Neural progenitor cell (in vitro differentiated cells): ENCODE measurements around the gene STRA6. TPM values are rescaled to one million over a fixed set of nuclear protein-coding genes. Genes with fewer than 3 reads are reported as not detected.

ENCODE experiments used
- DNase-seq: peaks from one replicate; pipeline ENCODE4 v3.0.0-alpha.2; 2016; ENCODE audit warnings: low spot score
- H2AFZ ChIP-seq: fragments of 200-600 bp; sonication (generic); replicated peaks from 2 replicates; pipeline ENCODE4 v1.6.1; 2016; ENCODE audit warnings: antibody characterized with exemption
- H3F3A ChIP-seq: fragments of 200-600 bp; sonication (generic); 2 replicates; pipeline ENCODE4 v1.6.1; 2016; ENCODE audit warnings: antibody characterized with exemption, low read depth
- H3K27ac ChIP-seq: fragments of 200-600 bp; sonication (generic); 2 replicates; pipeline ENCODE4 v1.5.1; 2016; ENCODE audit warnings: mild to moderate bottlenecking
- H3K27me3 ChIP-seq: fragments of 200-600 bp; sonication (generic); 2 replicates; pipeline ENCODE4 v1.6.1; 2016; ENCODE audit warnings: mild to moderate bottlenecking, moderate library complexity
- H3K36me3 ChIP-seq: fragments of 200-600 bp; sonication (generic); 2 replicates; pipeline ENCODE4 v1.5.1; 2016
- H3K4me1 ChIP-seq: fragments of 200-600 bp; sonication (generic); 2 replicates; pipeline ENCODE4 v1.6.1; 2016; ENCODE audit warnings: mixed run types
- H3K4me2 ChIP-seq: fragments of 200-600 bp; sonication (generic); 2 replicates; pipeline ENCODE4 v1.6.1; 2016
- H3K4me3 ChIP-seq: fragments of 200-600 bp; sonication (generic); 2 replicates; pipeline ENCODE4 v1.5.1; 2016
- H3K79me2 ChIP-seq: fragments of 200-600 bp; sonication (generic); 2 replicates; pipeline ENCODE4 v1.6.1; 2016; ENCODE audit warnings: low read depth
- H3K9ac ChIP-seq: fragments of 200-600 bp; sonication (generic); 2 replicates; pipeline ENCODE4 v1.6.1; 2016
- H3K9me3 ChIP-seq: fragments of 200-600 bp; sonication (generic); 2 replicates; pipeline ENCODE4 v1.5.1; 2016; ENCODE audit warnings: low read depth
- H4K20me1 ChIP-seq: fragments of 200-600 bp; sonication (generic); 2 replicates; pipeline ENCODE4 v1.6.1; 2016; ENCODE audit warnings: low read depth
- H3K27ac Mint-ChIP-seq: 3 replicates; pipeline ENCODE4 v1.8.0; 2021; ENCODE audit warnings: mixed read lengths
- H3K27me3 Mint-ChIP-seq: 2 replicates; pipeline ENCODE4 v1.8.0; 2022; ENCODE audit warnings: low read depth, mild to moderate bottlenecking, inconsistent platforms, moderate library complexity, mixed read lengths; ENCODE audit not compliant: insufficient read depth
- H3K36me3 Mint-ChIP-seq: 3 replicates; pipeline ENCODE4 v1.8.0; 2021; ENCODE audit warnings: mixed read lengths
- H3K4me1 Mint-ChIP-seq: 3 replicates; pipeline ENCODE4 v1.8.0; 2021; ENCODE audit warnings: mixed read lengths
- H3K4me3 Mint-ChIP-seq: 3 replicates; pipeline ENCODE4 v1.8.0; 2021; ENCODE audit warnings: mild to moderate bottlenecking, moderate library complexity, mixed read lengths
- H3K9me3 Mint-ChIP-seq: 3 replicates; pipeline ENCODE4 v1.8.0; 2020; ENCODE audit warnings: mixed read lengths
- CTCF ChIP-seq: fragments of 200-600 bp; sonication (generic); IDR thresholded peaks from 2 replicates; pipeline ENCODE4 v1.5.1; 2017; ENCODE audit warnings: antibody characterized with exemption, mild to moderate bottlenecking
- EZH2 ChIP-seq: fragments of 200-600 bp; sonication (generic); IDR thresholded peaks from 2 replicates; pipeline ENCODE4 v1.6.1; 2017; ENCODE audit warnings: antibody characterized with exemption, mild to moderate bottlenecking, moderate library complexity
- EZH2phosphoT487 ChIP-seq: fragments of 200-600 bp; sonication (generic); IDR thresholded peaks from 2 replicates; pipeline ENCODE4 v1.6.1; 2017; ENCODE audit warnings: antibody characterized with exemption
- total RNA-seq: library from RNA; depleted of rRNA; stranded (reverse); fragments of >200 nt; gene quantifications from 2 replicates; pipeline ENCODE4 v1.2.3, GENCODE V29; 2015; ENCODE audit warnings: low replicate concordance

Gene STRA6
- total RNA-seq, 1 donor from 2014 or later = 3.1 TPM

GRCh38 chr15:74250266-74250665 lies 47.7 kb upstream of the STRA6 start:
- no peaks in the 10 kb centered on the region for H3K36me3 ChIP-seq
- H3K4me3 Mint-ChIP-seq = no peak overlapping the region
- H3F3A ChIP-seq = no peaks in the 10 kb centered on the region
- no peaks in the 10 kb centered on the region for H3K36me3 Mint-ChIP-seq
- no peaks in the 10 kb centered on the region for H3K27me3 ChIP-seq
- H3K27ac Mint-ChIP-seq = peak overlapping the region; percentile 7
- H3K9me3 ChIP-seq = no peaks in the 10 kb centered on the region
- no peaks in the 10 kb centered on the region for H3K79me2 ChIP-seq
- no peak overlapping the region for H3K27ac ChIP-seq
- H3K9ac ChIP-seq = no peak overlapping the region
- H3K4me3 ChIP-seq = no peak overlapping the region
- H4K20me1 ChIP-seq = no peaks in the 10 kb centered on the region
- H3K27me3 Mint-ChIP-seq = peaks cover 14% of the 10 kb centered on the region
- H3K4me2 ChIP-seq = peak overlapping the region; percentile 35
- H3K9me3 Mint-ChIP-seq = peaks cover 2% of the 10 kb centered on the region
- TF ChIP-seq CTCF = no peak
- no peak for TF ChIP-seq EZH2phosphoT487
- TF ChIP-seq EZH2 = no peak
- H3K4me1 ChIP-seq = peaks cover 16% of the 10 kb centered on the region
- no peak overlapping the region for H2AFZ ChIP-seq
- DNase-seq = no peak
- peaks cover 36% of the 10 kb centered on the region for H3K4me1 Mint-ChIP-seq

- H3K9me3 Mint-ChIP-seq = no peaks in the 10 kb centered on the region
- peak; percentile 81 for DNase-seq
- H3K4me3 Mint-ChIP-seq = peak overlapping the region; percentile 64
- Histone ChIP-seq H3K9ac (no peak overlapping the region), H3K79me2 (no peaks in the 10 kb centered on the region), H3K4me2 (peak overlapping the region; percentile 69), H3K27me3 (no peaks in the 10 kb centered on the region), H3F3A (no peaks in the 10 kb centered on the region), H3K4me1 (peaks cover 31% of the 10 kb centered on the region), H2AFZ (peak overlapping the region; percentile 1), H4K20me1 (no peaks in the 10 kb centered on the region), H3K36me3 (no peaks in the 10 kb centered on the region), H3K9me3 (no peaks in the 10 kb centered on the region), H3K27ac (no peak overlapping the region), H3K4me3 (peak overlapping the region; percentile 44)
- no peaks in the 10 kb centered on the region for H3K36me3 Mint-ChIP-seq
- peaks cover 22% of the 10 kb centered on the region for H3K27me3 Mint-ChIP-seq
- TF ChIP-seq CTCF = no peak
- peaks cover 46% of the 10 kb centered on the region for H3K4me1 Mint-ChIP-seq
- no peak overlapping the region for H3K27ac Mint-ChIP-seq
Measured at GRCh38 chr15:74245342-74245931, 42.9 kb upstream of the STRA6 start.

- no peak overlapping the region for H3K9ac ChIP-seq
- Mint-ChIP-seq H3K27me3 (peaks cover 19% of the 10 kb centered on the region), H3K9me3 (no peaks in the 10 kb centered on the region), H3K4me1 (peaks cover 43% of the 10 kb centered on the region), H3K4me3 (peak overlapping the region; percentile 64), H3K36me3 (no peaks in the 10 kb centered on the region), H3K27ac (no peak overlapping the region)
- peak overlapping the region; percentile 69 for H3K4me2 ChIP-seq
- H4K20me1 ChIP-seq = no peaks in the 10 kb centered on the region
- DNase-seq = no peak
- no peaks in the 10 kb centered on the region for H3K79me2 ChIP-seq
- H2AFZ ChIP-seq = peak overlapping the region; percentile 1
- no peaks in the 10 kb centered on the region for H3K27me3 ChIP-seq
- TF ChIP-seq EZH2 = no peak
- TF ChIP-seq EZH2phosphoT487 = no peak
- no peak for TF ChIP-seq CTCF
- no peak overlapping the region for H3K27ac ChIP-seq
- no peaks in the 10 kb centered on the region for H3K9me3 ChIP-seq
- H3K4me1 ChIP-seq = peaks cover 31% of the 10 kb centered on the region
- H3K36me3 ChIP-seq = no peaks in the 10 kb centered on the region
- peak overlapping the region; percentile 44 for H3K4me3 ChIP-seq
- no peaks in the 10 kb centered on the region for H3F3A ChIP-seq
Measured at GRCh38 chr15:74244822-74245341, 42.3 kb upstream of the STRA6 start.
